ENCODE measurements around the gene PTPN18. TPM values are rescaled to one million over a fixed set of nuclear protein-coding genes. Genes with fewer than 3 reads are reported as not detected.

PTPN18 gene
- total RNA-seq (2022; extraction: Qiagen RNA extraction), result 27.1 to 30.5 TPM (median 29.6 TPM) in 5 replicates

GRCh38 chr2:130355578-130356431, at the start of gene PTPN18:
TSS of gene PTPN18 (plus strand) at chr2:130356056. CDS start at chr2:130356108, 52 bp downstream.

GRCh38 chr2:130342533-130343275, 13.2 kb upstream of the PTPN18 start, which contains the start of gene IMP4:
TSS of gene IMP4 (plus strand) at chr2:130342897. CDS start at chr2:130342933, 36 bp downstream.

Other genes with a start within 250 kb of the PTPN18 start
- not detected in 5 replicates for gene POTEF, start 226.8 kb upstream of the PTPN18 start, total RNA-seq (2022; extraction: Qiagen RNA extraction)
- 4.2 to 6.9 TPM (median 6.5 TPM) in 5 replicates for gene CCDC74B, start 210.9 kb upstream of the PTPN18 start, total RNA-seq (2022; extraction: Qiagen RNA extraction)
- gene SMPD4, start 174.5 kb upstream of the PTPN18 start, total RNA-seq (2022; extraction: Qiagen RNA extraction), result 75.3 to 80.3 TPM (median 77.0 TPM) in 5 replicates
- 222 to 450 TPM (median 414 TPM) in 5 replicates for gene MZT2B, start 173.8 kb upstream of the PTPN18 start, total RNA-seq (2022; extraction: Qiagen RNA extraction)
- gene TUBA3E, start 157.6 kb upstream of the PTPN18 start, total RNA-seq (2022; extraction: Qiagen RNA extraction), result 3.0 to 4.6 TPM (median 4.2 TPM) in 5 replicates
- 139 to 176 TPM (median 158 TPM) in 5 replicates for gene IMP4, start 13.2 kb upstream of the PTPN18 start, total RNA-seq (2022; extraction: Qiagen RNA extraction)
- gene POTEI, start 153.3 kb downstream of the PTPN18 start, total RNA-seq (2022; extraction: Qiagen RNA extraction), result 0.01 TPM in 1 of 5 replicates, not detected in the others
- gene CFC1B, start 165.2 kb downstream of the PTPN18 start, total RNA-seq (2022; extraction: Qiagen RNA extraction), result not detected in 5 replicates
- 0.09 to 0.10 TPM in 2 of 5 replicates, not detected in the others for gene CFC1, start 243.5 kb downstream of the PTPN18 start, total RNA-seq (2022; extraction: Qiagen RNA extraction)

All from A549 treated with Hydrocortisone at 1 μM for 4 hours (cell line).